Lower leg skin (tissue), 4 donors: ENCODE results near the gene KIF1B. TPM values are rescaled to one million over a fixed set of nuclear protein-coding genes. Genes with fewer than 3 reads are reported as not detected.

Experiments used
- DNase-seq, 2 donors: peaks; one replicate each; pipeline ENCODE4 v3.0.0-alpha.2; 2019; ENCODE audit warnings: low spot score in 2 of 2
- H3K4me3 ChIP-seq: fragments of 200-600 bp; sonication (generic); 2 replicates; pipeline ENCODE4 v1.5.1; 2017; ENCODE audit warnings: mild to moderate bottlenecking, low read depth; ENCODE audit not compliant: poor library complexity, severe bottlenecking
- POLR2A ChIP-seq, 2 donors: fragments of 450-650 bp; IDR thresholded peaks; one replicate each; pipeline ENCODE4 v1.6.1; 2016 to 2017; ENCODE audit warnings: antibody characterized with exemption in 2 of 2, mild to moderate bottlenecking in 1 of 2, moderate library complexity in 1 of 2
- WGBS, 2 donors: methylation state at CpG; one replicate each; pipeline ENCODE4 v1.1.5; 2018; 5-methylcytosine and 5-hydroxymethylcytosine counted together
- intact Hi-C: fragments of 100-400 bp; cut with DNase I; formaldehyde crosslinking; loops from one replicate; pipeline ENCODE4 v1.15.0; 2023; ENCODE audit warnings: low total_unique reads
- total RNA-seq, 4 donors: library from RNA; depleted of rRNA; stranded (reverse); fragments of >200 nt; gene quantifications; one replicate each; pipeline ENCODE4 v1.1.0, GENCODE V29; 2016
- TF ChIP-seq, protein P1 (sequence below), 3 donors: fragments of 450-650 bp; IDR thresholded peaks; one replicate each; pipeline ENCODE4 v1.5.1; 2016; ENCODE audit warnings: antibody characterized with exemption in 3 of 3, mild to moderate bottlenecking in 3 of 3, moderate library complexity in 2 of 3

The KIF1B gene
- total RNA-seq, 4 donors from 2014 or later = 44.1 to 53.1 (median 46.0) TPM

DNA sequence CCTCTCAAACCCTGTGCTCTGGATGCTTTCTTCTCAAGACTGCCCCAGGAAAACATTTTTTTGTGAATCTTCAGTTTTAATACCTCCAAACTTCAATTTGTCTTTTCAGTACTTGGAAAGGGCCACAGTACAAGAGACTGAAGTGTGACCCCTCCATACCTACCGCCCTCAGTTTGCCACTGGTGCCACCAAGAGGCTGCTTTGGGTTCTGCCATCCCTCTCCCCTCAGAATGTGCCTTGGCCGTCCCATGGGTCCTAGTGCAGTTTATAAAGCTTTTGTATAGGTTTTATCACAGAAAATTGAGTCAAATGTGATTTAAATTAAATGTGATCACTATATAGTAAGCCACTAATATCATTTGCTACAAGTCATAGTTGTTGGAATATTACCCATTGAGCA is 127.7 kb downstream of the KIF1B start:
- intact Hi-C loops = no loop called here

DNA sequence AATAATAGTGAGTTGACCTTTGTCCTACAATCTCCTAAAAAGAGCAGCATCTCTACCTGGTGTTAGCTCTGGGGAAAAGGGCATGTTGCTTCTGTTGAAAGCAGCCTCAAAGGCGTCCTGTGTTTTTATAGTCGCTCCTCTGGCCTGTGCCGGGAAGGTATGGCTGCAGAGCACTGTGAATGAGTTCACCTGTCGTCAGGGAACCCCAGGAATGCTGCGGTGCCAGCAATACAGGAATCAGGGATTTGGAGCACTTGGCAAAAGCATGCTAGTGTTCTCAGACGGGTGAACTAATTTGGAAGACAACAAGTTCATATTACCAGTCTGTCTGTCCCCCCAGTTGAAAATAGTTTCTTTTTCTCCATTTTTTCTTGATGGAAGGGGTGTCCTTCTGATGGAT is 128.2 kb downstream of the KIF1B start:
- WGBS, 2 donors = 74 to 82% methylated on average over 6 of the region's 6 CpGs
- intact Hi-C loops = no loop called here
- no peak for DNase-seq
- no peak overlapping the region for H3K4me3 ChIP-seq
- no peak for TF ChIP-seq POLR2A (IDR thresholded peaks at IDR 0.05)
- TF ChIP-seq, protein P1, sequence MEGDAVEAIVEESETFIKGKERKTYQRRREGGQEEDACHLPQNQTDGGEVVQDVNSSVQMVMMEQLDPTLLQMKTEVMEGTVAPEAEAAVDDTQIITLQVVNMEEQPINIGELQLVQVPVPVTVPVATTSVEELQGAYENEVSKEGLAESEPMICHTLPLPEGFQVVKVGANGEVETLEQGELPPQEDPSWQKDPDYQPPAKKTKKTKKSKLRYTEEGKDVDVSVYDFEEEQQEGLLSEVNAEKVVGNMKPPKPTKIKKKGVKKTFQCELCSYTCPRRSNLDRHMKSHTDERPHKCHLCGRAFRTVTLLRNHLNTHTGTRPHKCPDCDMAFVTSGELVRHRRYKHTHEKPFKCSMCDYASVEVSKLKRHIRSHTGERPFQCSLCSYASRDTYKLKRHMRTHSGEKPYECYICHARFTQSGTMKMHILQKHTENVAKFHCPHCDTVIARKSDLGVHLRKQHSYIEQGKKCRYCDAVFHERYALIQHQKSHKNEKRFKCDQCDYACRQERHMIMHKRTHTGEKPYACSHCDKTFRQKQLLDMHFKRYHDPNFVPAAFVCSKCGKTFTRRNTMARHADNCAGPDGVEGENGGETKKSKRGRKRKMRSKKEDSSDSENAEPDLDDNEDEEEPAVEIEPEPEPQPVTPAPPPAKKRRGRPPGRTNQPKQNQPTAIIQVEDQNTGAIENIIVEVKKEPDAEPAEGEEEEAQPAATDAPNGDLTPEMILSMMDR (IDR thresholded peaks at IDR 0.05) = no peak

More for the DNA sequence above, 127.7 kb downstream of the KIF1B start:
- TF ChIP-seq POLR2A (IDR thresholded peaks at IDR 0.05) = no peak
- TF ChIP-seq, protein P1 (IDR thresholded peaks at IDR 0.05) = no peak
- no peak overlapping the region for H3K4me3 ChIP-seq
- 34 to 37% methylated on average over 2 of the region's 2 CpGs for WGBS, 2 donors
- DNase-seq = peak in 1 of 2 donors; percentile 17

DNA sequence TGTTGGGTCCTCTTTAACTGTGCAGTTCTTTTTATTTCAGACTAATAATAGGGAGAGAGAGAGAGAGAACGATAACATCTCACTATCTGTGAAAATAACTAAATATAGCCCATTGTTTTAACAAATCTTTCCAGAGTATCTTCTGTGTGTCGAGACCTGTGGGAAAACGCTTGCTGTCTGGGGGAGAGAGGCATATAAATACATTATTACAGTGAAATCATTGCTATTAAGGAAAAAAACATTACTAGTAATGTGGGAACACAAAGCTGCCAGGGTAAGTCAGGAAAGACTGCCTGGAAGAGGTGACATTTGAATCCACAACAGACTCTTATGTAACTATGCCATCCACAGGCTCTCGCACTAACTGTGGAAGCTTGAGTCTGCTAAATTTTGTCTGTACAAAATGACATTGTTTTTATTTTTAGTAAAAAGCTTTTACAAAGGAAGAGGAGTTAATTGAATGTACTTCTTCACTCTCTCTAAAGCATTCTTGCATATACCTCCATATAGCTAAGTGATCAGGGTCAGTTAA is 128.7 kb downstream of the KIF1B start:
- WGBS, 2 donors = 86 to 91% methylated on average over 4 of the region's 4 CpGs
- intact Hi-C loops = no loop called here
- no peak overlapping the region for H3K4me3 ChIP-seq
- TF ChIP-seq POLR2A (IDR thresholded peaks at IDR 0.05) = no peak
- TF ChIP-seq, protein P1 (IDR thresholded peaks at IDR 0.05) = no peak
- no peak for DNase-seq

DNA sequence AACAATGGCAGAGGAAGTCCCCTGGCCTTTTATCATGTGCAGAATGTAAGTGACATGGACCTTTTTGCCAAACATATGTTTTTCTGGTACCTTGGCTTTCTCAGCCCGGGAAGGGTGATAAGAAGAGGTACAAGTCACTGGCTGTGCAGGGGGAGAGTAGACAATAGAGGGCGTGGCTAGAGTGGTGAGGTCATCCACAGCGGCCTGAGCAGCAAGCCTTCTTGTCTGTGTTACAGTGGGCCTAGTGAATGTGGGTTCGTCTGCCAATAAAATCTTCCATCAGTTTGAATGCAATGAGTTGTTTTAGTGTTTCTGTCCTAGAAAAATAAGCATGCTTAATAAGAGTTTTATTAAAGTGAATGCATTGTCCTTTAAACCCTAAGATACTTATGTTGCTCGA is 129.4 kb downstream of the KIF1B start:
- no peak for DNase-seq
- intact Hi-C loops = loop anchor here (10.0 kb wide), 1 partner anchor 135 kb away; no protein-coding TSS in a partner anchor
- TF ChIP-seq, protein P1 (IDR thresholded peaks at IDR 0.05) = no peak
- no peak for TF ChIP-seq POLR2A (IDR thresholded peaks at IDR 0.05)
- no peak overlapping the region for H3K4me3 ChIP-seq
- WGBS, 2 donors = 52 to 55% methylated on average over 5 of the region's 5 CpGs

DNA sequence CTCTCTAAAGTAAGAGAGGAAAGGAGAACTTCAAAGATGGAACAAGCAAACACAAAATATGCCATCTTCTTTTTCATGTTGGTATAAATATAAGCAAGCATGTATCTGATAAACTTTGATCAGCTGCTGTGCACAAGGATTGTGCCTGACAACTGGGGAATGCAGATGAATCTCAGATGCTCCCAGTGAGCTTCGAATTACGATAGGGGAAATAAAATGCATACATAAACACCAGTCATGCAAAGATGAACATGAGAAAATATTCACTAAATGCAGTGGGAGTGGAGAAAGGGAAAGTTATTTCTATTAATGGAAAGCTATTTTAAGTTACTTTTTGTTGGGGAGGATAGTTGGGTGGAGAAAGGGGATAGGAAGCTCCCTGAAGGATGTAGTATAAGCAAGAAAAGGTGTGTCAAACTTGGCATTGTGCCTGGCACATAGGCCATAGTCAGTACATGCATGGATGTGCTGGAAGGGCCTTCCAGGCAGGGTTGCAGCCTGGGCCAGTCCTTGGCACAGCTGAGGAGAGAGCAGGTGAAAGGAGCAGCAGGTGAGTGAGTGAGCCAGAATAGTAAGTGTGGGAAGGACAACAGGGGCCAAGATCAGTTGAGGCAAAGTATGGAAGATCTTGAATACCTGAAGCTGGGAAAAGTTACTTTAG is 130.7 kb downstream of the KIF1B start:
- intact Hi-C loops = loop anchor here (10.0 kb wide), 1 partner anchor 136 kb away; no protein-coding TSS in a partner anchor
- no peak for TF ChIP-seq POLR2A (IDR thresholded peaks at IDR 0.05)
- TF ChIP-seq, protein P1 (IDR thresholded peaks at IDR 0.05) = no peak
- peak in 1 of 2 donors; percentile 20 for DNase-seq
- WGBS, 2 donors = 55 to 68% methylated on average over 2 of the region's 2 CpGs
- H3K4me3 ChIP-seq = no peak overlapping the region
